Esophagus (tissue), 2 donors: ENCODE data around the gene PCDHB8. TPM values are rescaled to one million over a fixed set of nuclear protein-coding genes. Genes with fewer than 3 reads are reported as not detected.
"Not testable (repeated sequence)": the region's sequence is repeated elsewhere in the genome, so short reads cannot be mapped to it uniquely, and the experiment has no call there.

ENCODE experiments used
- H3K27ac ChIP-seq, 2 donors: one replicate each; pipeline ENCODE4 v1.5.1; 2013; ENCODE audit warnings: low read depth in 2 of 2, mild to moderate bottlenecking in 2 of 2, inconsistent platforms in 1 of 2, low read length in 1 of 2, moderate library complexity in 1 of 2
- H3K27me3 ChIP-seq, 2 donors: one replicate each; pipeline ENCODE4 v1.6.1; 2013; ENCODE audit warnings: low read length in 2 of 2, control low read depth in 1 of 2, mild to moderate bottlenecking in 1 of 2; ENCODE audit not compliant: insufficient read depth in 2 of 2, control insufficient read depth in 1 of 2
- H3K36me3 ChIP-seq, 2 donors: one replicate each; pipeline ENCODE4 v1.6.1; 2013; ENCODE audit warnings: low read length in 1 of 2; ENCODE audit not compliant: control insufficient read depth in 2 of 2, insufficient read depth in 2 of 2
- H3K4me1 ChIP-seq, 2 donors: one replicate each; pipeline ENCODE4 v1.6.1; 2013; ENCODE audit warnings: low read length in 1 of 2; ENCODE audit not compliant: control insufficient read depth in 2 of 2, insufficient read depth in 2 of 2
- H3K4me3 ChIP-seq, 2 donors: one replicate each; pipeline ENCODE4 v1.5.1; 2013; ENCODE audit warnings: low read length in 2 of 2, mild to moderate bottlenecking in 2 of 2, low read depth in 1 of 2, moderate library complexity in 1 of 2
- H3K9me3 ChIP-seq, 2 donors: one replicate each; pipeline ENCODE4 v1.6.1; 2013; ENCODE audit warnings: mild to moderate bottlenecking in 2 of 2, low read depth in 1 of 2, low read length in 1 of 2, moderate library complexity in 1 of 2; ENCODE audit not compliant: control insufficient read depth in 2 of 2, insufficient read depth in 1 of 2
- WGBS, 2 donors: extraction: QIAGEN DNeasy Blood & Tissue Kit; methylation state at CpG; one replicate each; pipeline ENCODE4 v1.1.7; 2013; 5-methylcytosine and 5-hydroxymethylcytosine counted together
- polyA plus RNA-seq, 2 donors: library from polyadenylated mRNA; stranded (reverse); fragments of 200-250 nt; gene quantifications; one replicate each; pipeline ENCODE4 v1.2.3, GENCODE V29; 2013
- donor health status: healthy with polysubstance abuse.
- donor health status: Bipolar disorder and iron deficiency.

PCDHB8 gene
- polyA plus RNA-seq, 2 donors, result 0.04 TPM

DNA sequence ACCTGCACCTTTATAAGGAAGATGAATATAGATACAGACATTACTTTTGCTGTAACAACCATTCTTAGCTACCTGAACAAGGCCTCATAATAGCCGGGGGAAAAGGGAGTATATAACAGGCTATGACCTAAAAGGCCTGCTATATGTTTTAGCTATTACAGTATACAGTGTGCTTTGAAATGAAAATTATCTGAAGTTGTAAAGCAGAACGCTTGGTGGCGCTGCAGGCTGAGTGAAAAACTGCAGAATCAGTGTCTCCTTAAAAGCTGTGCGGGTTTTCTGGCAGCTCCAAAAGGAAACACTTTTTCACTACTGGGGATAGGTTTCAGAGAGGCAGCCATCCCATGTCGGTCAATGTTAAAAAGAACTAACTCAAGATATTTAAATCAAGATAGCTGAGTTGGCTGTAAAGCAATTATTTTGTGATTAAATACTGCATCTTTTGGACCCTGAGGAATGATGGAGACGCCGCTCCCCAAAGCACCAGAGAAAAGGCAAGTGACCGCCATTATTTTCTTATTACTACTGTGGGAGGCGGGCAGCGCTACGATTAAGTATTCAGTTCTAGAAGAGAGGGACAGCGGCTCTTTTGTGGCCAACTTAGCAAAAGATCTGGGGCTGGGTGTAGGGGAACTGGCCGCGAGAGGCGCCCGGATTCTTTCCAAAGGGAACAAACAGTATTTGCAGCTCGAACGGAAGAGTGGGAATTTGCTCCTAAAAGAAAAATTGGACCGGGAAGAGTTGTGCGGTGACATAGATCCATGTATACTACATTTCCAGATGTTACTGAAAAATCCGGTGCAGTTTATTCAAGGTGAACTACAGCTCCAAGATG lies 21.8 kb upstream of the PCDHB8 start:
- WGBS, 2 donors, result 30 to 38% methylated on average over 21 of the region's 21 CpGs
- H3K27ac ChIP-seq, result no peak overlapping the region
- H3K27me3 ChIP-seq, result no peaks in the 10 kb centered on the region
- H3K4me3 ChIP-seq, result no peak overlapping the region
- H3K4me1 ChIP-seq, result peaks cover 0 to under 1% of the 10 kb centered on the region in 2 donors
- H3K36me3 ChIP-seq, result no peaks in the 10 kb centered on the region
- H3K9me3 ChIP-seq, result peaks cover 13 to 24% of the 10 kb centered on the region in 2 donors

DNA sequence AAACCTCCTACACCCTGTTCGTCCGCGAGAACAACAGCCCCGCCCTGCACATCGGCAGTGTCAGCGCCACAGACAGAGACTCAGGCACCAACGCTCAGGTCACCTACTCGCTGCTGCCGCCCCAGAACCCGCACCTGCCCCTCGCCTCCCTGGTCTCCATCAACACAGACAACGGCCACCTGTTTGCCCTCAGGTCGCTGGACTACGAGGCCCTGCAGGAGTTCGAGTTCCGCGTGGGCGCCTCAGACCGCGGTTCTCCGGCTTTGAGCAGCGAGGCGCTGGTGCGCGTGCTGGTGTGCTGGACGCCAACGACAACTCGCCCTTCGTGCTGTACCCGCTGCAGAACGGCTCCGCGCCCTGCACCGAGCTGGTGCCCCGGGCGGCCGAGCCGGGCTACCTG lies 20.2 kb upstream of the PCDHB8 start:
- H3K27ac ChIP-seq, H3K27me3 ChIP-seq, H3K4me3 ChIP-seq, H3K36me3 ChIP-seq, H3K4me1 ChIP-seq: not testable (repeated sequence)
- WGBS, 2 donors, result 39 to 47% methylated on average over 31 to 38 of the region's 38 CpGs
- peaks cover 9 to 12% of the 10 kb centered on the region in 2 donors for H3K9me3 ChIP-seq

DNA sequence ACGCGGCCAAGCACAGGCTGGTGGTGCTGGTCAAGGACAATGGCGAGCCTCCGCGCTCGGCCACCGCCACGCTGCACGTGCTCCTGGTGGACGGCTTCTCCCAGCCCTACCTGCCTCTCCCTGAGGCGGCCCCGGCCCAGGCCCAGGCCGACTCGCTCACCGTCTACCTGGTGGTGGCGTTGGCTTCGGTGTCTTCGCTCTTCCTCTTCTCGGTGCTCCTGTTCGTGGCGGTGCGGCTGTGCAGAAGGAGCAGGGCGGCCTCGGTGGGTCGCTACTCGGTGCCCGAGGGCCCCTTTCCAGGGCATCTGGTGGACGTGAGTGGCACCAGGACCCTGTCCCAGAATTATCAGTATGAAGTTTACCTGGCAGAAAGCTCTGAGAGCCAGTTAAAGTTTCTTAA lies 19.7 kb upstream of the PCDHB8 start:
- WGBS, 2 donors, result 40 to 46% methylated on average over 14 to 22 of the region's 28 CpGs
- H3K27ac ChIP-seq, H3K4me3 ChIP-seq, H3K27me3 ChIP-seq, H3K36me3 ChIP-seq, H3K4me1 ChIP-seq: not testable (repeated sequence)
- peaks cover 9 to 12% of the 10 kb centered on the region in 2 donors for H3K9me3 ChIP-seq

DNA sequence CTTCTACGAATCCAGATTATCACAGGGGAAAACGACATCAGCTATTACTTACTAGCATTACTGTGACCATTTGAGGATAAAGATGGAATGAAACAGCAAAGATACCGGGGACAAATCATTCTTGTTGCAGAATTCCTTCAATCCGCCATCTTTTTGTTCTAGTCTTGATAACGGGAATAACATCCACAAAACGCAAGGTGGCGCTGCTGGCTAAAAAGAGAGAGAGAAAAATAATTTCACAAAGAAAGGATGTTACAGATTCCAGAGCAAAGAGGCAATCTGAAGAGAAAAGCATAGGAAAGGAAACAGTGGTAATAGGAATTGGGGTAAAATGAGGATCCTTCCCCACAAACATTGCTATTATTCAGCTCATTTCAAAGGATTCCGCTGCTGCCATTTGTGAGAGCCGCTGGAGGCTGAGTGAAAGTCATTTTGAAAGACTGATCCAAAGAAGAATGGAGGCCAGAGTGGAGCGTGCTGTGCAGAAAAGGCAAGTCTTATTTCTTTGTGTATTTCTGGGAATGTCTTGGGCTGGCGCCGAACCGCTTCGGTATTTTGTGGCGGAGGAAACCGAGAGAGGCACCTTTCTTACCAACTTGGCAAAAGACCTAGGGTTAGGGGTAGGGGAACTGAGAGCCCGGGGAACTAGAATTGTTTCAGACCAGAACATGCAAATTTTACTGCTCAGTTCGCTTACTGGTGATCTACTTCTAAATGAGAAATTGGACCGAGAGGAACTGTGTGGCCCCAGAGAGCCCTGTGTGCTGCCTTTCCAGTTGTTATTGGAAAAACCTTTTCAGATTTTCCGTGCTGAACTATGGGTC lies 5.0 kb upstream of the PCDHB8 start, which contains the start of gene PCDHB7:
Gene PCDHB7 (plus strand): TSS at position 264 of the 824 bp plus-strand sequence. CDS start 192 bp downstream, at position 456.
- 28 to 35% methylated on average over 20 of the region's 20 CpGs for WGBS, 2 donors
- peaks cover 11 to 17% of the 10 kb centered on the region in 2 donors for H3K9me3 ChIP-seq
- no peak within 1 kb of the TSS for H3K27ac ChIP-seq
- no peak within 1 kb of the TSS for H3K4me3 ChIP-seq
- no peaks in the 10 kb centered on the region for H3K36me3 ChIP-seq
- no peaks in the 10 kb centered on the region for H3K27me3 ChIP-seq
- H3K4me1 ChIP-seq, result no peaks in the 10 kb centered on the region

DNA sequence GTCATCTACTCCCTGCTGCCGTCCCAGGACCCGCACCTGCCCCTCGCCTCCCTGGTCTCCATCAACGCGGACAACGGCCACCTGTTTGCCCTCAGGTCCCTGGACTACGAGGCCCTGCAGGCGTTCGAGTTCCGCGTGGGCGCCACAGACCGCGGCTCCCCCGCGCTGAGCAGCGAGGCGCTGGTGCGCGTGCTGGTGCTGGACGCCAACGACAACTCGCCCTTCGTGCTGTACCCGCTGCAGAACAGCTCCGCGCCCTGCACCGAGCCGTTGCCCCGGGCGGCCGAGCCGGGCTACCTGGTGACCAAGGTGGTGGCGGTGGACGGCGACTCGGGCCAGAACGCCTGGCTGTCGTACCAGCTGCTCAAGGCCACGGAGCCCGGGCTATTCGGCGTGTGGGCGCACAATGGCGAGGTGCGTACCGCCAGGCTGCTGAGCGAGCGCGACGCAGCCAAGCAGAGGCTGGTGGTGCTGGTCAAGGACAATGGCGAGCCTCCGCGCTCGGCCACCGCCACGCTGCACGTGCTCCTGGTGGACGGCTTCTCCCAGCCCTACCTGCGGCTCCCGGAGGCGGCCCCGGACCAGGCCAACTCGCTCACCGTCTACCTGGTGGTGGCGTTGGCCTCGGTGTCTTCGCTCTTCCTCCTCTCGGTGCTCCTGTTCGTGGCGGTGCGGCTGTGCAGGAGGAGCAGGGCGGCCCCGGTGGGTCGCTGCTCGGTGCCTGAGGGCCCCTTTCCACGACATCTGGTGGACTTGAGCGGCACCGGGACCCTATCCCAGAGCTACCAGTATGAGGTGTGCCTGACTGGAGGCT lies 3.1 kb upstream of the PCDHB8 start:
- H3K27me3 ChIP-seq, H3K4me3 ChIP-seq, H3K36me3 ChIP-seq, H3K4me1 ChIP-seq, H3K27ac ChIP-seq: not testable (repeated sequence)
- 46 to 54% methylated on average over 67 to 79 of the region's 79 CpGs for WGBS, 2 donors
- H3K9me3 ChIP-seq, result peaks cover 11 to 20% of the 10 kb centered on the region in 2 donors

DNA sequence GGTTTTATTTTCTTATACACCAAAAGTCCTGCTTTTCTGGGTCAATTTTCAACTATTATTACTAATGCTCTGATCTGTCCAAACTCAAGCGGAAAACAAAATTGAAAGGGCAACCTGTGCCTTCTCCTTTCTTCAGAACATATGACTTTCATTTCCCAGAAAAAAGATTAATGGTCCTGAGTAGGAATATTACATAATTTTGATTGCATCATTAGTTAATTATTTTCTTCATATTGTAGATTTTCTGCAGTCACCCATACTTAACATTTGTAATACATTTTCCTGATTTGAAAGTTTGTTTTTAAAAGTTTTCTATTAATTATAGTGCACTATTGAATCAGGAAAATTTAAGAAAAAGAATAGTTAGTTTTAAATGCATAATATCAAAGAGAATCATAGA lies 1.7 kb upstream of the PCDHB8 start:
- 47 to 62% methylated on average over 1 of the region's 1 CpG for WGBS, 2 donors
- Histone ChIP-seq H3K4me1 (no peaks in the 10 kb centered on the region), H3K4me3 (no peak overlapping the region), H3K27ac (no peak overlapping the region), H3K9me3 (peaks cover 13 to 24% of the 10 kb centered on the region in 2 donors), H3K27me3 (no peaks in the 10 kb centered on the region), H3K36me3 (no peaks in the 10 kb centered on the region)

DNA sequence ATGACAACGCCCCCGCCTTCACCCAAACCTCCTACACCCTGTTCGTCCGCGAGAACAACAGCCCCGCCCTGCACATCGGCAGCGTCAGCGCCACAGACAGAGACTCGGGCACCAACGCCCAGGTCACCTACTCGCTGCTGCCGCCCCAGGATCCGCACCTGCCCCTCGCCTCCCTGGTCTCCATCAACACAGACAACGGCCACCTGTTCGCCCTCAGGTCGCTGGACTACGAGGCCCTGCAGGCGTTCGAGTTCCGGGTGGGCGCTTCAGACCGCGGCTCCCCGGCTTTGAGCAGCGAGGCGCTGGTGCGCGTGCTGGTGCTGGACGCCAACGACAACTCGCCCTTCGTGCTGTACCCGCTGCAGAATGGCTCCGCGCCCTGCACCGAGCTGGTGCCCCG lies 1.8 kb downstream of the PCDHB8 start:
- peaks cover 8 to 26% of the 10 kb centered on the region in 2 donors for H3K9me3 ChIP-seq
- not testable (repeated sequence) for H3K27ac ChIP-seq, H3K36me3 ChIP-seq, H3K4me1 ChIP-seq, H3K27me3 ChIP-seq, H3K4me3 ChIP-seq
- 45 to 50% methylated on average over 27 to 35 of the region's 39 CpGs for WGBS, 2 donors

DNA sequence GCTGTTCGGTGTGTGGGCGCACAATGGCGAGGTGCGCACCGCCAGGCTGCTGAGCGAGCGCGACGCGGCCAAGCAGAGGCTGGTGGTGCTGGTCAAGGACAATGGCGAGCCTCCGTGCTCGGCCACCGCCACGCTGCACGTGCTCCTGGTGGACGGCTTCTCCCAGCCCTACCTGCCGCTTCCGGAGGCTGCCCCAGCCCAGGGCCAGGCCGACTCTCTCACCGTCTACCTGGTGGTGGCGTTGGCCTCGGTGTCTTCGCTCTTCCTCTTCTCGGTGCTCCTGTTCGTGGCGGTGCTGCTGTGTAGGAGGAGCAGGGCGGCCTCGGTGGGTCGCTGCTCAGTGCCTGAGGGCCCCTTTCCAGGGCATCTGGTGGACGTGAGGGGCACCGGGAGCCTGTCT lies 2.3 kb downstream of the PCDHB8 start:
- not testable (repeated sequence) for H3K27ac ChIP-seq, H3K4me1 ChIP-seq, H3K36me3 ChIP-seq, H3K4me3 ChIP-seq, H3K27me3 ChIP-seq
- H3K9me3 ChIP-seq, result peaks cover 4 to 24% of the 10 kb centered on the region in 2 donors
- WGBS, 2 donors, result 40 to 41% methylated on average over 20 to 32 of the region's 32 CpGs

DNA sequence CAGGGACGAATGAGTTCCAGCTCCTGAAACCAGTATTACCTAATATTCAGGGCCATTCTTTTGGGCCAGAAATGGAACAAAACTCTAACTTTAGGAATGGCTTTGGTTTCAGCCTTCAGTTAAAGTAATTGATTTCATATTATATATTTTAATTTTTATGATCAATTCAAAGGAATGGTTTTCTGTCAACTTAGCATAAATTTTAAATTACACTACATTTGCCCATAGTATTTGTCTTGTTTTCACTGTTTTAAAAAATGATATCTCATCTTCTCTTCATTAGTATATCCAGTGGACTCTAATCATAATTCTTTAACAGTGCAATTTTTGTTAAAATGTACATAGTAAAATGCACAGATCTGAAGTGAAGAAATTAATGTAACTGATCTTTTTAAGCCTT lies 2.7 kb downstream of the PCDHB8 start:
- H3K36me3 ChIP-seq, result no peaks in the 10 kb centered on the region
- no peaks in the 10 kb centered on the region for H3K27me3 ChIP-seq
- H3K4me3 ChIP-seq, result no peak overlapping the region
- H3K4me1 ChIP-seq, result no peaks in the 10 kb centered on the region
- H3K27ac ChIP-seq, result no peak overlapping the region
- H3K9me3 ChIP-seq, result peaks cover 4 to 23% of the 10 kb centered on the region in 2 donors
- WGBS, 2 donors, result 44 to 57% methylated on average over 1 of the region's 1 CpG
